Activated CD4-positive, alpha-beta T cell treated with anti-CD3 and anti-CD28 coated beads, Interleukin-2, amount 50 U/mL, for 1 hour (primary cell): Measurements from ENCODE around the gene ANKRD13B.
"Not testable (repeated sequence)": the region's sequence is repeated elsewhere in the genome, so short reads cannot be mapped to it uniquely, and the experiment has no call there.

Source experiments
- DNase-seq: peaks from one replicate; pipeline ENCODE4 v3.0.0-alpha.2; 2020

The ANKRD13B gene

DNA sequence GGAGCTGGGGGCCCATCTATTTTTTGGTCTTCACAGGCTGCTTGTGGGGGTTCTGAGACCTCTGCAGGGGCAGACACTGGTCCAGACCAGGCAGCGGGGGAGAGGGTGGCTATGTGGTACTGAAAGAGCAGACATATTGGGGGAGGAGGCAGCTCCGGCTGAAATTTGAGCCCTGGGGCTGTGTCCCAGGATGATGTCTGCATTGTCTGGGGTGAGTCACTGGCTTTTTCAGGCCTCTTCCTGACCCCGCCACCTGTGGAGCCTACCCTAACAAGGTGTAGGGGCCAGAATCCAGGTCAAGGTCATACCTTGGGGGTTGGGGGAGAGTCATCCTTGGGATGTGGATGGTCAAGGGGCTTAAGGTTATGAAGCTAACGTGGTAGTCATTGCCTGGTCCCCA is 27.3 kb downstream of the ANKRD13B start:
- DNase-seq: no peak

DNA sequence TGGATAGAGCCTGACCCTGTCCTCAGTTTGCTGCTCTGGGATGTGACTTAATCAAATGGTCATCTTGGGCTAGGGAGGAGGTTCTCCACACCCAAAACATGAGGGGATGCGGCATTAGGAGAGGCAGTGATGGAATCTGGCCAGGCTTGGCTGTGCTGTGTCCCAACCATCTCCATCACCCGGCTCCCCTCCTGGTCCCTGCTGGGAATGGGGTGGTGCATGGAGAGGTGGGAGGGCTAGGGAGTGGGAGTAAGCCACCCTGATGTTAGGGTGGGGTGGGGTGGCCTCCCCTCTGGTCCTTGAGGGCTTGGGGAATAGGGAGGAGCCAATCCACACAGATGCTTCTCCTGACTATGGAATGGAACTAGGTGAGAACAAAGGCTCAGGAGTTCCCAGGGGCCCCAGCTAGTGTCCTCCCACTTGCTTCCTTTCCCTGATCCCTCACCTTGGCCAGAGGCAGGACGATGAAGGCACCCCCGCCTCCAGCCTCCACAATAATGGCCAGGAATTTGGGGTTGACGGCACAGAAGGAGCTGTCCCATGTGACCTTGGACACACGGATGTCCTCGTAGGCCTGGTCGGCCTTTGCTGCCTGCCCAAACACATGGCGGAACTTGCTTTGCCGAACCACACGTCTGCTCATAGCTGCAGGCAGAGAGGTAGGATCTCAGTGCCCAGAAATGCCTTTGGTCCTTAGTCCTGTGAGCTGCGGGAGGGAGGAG is 28.0 kb downstream of the ANKRD13B start:
- DNase-seq: no peak

DNA sequence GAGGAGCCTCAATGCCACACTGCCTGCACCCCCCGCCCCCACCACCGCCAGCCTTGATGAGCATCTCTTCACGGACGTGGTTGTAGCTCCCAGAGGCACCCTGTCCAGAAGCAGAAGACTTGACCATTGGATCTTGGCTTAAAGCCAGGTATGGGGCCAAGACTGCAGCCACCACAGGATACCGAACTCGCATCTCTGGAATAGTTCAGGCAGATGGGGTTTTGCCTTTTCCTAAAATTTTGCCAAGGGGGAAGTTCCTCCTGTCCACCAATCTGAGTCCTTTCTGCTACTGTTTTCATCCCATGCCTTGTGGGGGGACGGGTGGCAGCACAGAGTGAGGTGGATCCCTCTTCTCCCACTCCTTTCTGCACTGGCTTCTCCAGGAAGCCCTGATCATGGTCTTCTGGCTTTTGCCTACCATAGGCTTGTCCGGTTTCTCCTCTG is 28.8 kb downstream of the ANKRD13B start:
- no peak for DNase-seq

DNA sequence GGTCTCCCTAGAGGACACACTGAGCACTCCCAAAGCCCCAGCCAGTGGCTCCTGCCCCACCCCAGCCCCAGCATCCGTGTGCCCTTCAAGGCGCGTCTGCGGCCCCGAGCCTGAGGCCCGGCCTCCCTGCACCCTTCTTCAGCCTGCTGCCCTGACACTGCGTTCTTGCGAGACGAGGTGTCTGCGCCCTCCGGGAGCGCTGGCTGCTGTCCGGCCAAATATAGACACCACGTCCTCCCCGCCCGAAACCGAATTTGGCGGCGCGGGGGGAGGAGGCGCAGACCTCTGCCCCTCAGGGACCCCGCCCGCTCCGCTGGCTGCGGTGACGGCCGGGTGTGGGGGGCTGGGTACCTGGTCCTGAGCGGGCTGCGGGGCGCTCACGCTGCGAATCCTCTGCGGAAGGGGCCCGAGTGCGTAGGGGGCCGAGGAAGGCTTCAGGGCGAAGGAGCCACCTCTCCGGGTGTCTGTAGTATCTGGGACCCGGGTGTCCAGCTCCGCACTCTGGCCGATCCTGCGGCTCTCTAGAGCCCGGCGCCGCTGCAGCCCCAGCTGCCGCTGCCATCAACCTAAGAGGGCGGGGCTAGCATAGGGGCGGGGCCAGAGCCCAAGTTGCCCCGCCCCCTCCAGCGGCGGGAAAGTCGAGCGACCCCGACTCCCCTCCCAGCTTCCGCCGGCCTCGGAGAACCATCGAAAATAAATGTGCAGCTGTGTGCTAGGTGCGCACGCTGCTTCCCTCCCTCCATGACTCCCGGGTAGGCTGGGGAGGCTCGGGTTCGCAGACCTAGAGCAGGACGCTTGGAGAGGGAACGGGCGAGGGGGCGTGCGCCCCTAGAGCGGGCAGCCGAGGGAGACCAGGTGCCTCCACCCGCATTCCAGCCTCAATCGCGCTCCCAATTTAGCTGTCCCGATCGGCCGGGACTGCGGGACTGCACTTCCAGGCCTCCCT is 29.7 kb downstream of the ANKRD13B start, which contains the start of gene CORO6:
Gene CORO6 (minus strand): TSS at position 576 of the 946 bp plus-strand sequence. CDS start 1,491 bp downstream, outside the sequence.
- DNase-seq: peak; percentile 64

DNA sequence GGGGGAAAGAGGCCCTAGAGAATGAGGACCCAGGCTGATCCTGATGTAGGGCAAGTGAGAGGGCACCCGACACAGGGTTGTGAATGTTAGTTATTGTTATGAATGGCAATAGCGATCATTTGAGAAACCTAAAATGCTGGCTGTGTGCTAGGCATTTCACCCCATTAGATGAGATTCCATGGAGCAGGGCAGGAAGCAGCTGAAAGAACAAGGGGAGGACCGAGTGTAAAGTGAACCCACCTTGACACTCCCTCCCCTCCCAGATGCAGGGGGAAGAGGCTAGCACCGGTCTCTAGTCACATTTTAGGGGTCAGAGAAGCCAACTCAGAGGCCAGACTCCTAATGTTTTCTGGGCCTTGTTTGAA is 30.3 kb downstream of the ANKRD13B start:
- no peak for DNase-seq

DNA sequence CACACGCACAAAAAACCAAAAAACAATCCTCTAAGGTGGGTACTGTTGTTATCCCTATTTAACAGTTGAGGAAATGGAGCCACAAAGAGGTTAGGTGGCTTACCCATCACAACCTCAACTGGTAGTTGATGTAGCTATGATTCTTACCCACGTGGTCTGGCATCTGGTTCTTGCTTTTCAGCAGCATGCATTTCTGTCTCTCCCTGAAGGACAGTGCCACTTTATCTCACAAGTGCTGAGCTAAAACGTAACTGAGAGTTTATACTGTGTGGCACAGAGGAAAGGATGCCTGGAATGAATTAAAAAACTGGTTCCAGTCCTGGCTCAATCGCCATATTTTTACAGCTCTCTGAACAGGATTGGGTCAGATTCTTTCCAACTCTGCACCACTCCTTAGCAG is 31.7 kb downstream of the ANKRD13B start:
- DNase-seq: no peak

DNA sequence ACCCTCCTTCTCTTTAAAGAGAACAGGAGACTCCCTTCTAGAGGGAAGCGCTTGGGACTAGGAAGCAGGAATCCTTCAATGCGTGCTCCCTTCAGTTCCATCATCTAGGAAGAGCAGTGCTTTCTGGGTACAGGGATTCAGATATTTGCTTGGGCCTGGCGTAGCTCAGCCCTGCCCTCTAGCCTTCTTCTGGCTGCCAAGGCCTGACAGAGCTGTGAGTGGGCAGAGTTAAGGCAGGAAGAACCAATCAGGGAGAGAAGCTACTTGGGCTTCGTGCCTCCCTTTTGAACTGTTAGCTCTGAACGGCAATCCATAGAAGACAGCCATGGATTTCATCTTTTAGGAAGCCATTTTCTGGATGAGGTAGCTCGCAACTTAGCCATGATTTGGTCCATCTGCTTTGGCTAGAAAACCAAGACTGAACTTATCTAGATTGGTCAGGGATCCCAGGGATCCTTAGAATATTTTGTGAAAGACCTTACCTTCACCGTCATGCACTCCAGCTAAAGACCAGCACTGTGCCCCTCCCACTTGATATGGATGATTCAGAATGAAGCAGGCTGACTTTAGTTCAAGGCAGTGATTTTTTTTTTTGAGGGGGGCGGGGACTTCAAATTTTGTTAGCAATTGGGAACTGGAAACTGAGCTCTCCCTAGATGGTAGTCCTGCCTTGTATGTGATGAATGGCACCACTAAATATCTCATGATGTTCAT is 32.3 kb downstream of the ANKRD13B start:
- DNase-seq: no peak

DNA sequence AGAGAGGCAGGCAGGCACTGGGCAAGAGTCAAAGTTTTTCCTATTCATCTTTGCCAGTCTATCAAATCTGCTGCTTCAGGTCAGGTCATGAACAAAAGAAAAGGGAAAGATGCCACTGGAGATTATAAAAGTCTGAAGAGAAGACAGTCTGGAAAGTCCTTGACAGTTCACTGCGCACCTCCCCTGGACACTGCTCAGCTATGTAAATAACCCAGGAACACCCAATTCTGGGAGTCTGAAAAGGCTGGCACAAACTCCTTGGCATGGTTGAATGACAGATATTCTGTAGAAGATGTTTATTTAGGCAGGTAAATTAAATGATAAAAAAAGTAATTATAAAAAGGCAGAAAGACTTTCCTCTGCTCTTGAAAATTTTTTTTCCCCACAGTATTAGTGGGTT is 35.0 kb downstream of the ANKRD13B start:
- no peak for DNase-seq

DNA sequence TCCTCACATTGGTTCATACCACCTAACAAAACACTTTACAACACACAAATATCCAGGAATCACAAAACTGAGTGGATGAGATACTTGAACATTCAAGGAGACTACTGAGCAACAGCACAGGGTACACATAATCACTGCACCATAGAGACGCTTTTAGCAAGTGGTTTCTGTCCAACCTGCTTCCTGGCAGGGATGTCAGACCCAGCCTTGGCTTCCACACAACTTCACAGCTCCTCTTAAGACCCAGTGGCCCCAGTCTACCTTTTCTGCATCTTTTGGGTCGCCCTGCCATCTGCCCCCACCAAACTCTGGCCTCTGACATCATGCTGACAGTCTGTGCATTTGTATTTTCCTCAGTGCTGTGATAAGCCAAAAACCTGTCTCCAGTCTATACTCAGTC is 35.7 kb downstream of the ANKRD13B start:
- DNase-seq: no peak

DNA sequence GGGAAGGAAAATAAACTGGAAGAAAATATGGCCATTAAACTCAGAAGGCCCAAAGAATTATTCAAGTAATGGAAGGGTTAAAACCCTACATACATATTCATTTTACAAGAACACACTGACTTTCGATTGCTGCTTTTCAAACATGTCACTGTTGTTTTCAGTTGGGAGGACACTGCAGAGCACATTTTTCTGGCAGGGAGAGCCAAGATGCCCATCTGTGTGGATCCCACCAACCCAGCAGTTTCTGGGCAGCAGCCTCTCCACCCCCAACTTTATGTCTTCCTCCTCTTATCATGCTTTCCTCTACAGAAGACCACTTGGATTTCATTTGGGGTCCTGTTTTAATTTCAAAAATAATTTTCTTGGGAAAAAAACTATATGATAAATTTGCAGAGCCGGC is 36.9 kb downstream of the ANKRD13B start:
- DNase-seq: no peak

DNA sequence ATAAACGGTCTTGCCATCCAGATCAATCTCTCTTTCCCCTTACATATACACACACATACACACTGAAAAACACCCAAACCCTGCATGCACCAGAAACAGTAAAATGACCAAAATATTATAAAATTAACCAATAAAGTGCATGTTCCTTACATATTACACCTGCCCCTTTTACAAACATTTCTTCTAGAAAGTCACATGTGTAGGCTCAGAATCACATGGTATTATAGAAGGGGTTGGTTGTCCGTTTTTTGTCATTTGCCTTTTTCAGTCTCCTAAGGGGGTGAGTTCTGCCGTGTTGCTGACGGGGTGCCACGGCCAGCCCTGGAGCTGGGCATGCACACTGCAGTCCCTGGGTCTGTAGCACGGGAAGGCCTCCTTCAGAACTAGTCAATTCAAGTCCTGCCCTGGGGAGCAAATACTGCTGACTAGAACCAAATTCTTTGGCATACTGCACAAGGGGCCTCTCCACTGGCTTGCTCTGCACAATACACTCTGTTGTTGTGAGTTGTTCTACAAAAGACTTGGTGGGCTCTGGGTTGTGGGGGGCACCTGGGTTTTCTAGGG is 37.8 kb downstream of the ANKRD13B start:
- no peak for DNase-seq

DNA sequence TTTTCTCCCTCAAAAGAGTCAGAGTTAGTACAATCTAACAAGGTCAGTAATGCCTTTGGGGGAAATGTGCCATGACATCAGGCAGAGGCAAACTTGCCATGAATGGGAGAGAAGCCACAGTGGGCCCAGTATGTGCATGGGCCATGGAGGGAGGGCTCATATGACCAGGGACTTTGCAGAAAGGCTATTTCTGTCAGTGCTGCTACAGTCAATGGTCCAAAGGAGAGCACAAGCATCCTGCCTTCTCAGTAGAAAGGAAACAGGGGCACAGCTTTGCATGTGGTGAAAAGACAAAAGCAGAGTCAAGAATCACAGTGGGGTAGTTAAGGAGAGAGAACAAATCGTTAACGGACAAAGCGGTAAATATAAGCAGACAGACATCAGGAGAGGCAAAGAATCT is 41.0 kb downstream of the ANKRD13B start:
- DNase-seq: no peak

DNA sequence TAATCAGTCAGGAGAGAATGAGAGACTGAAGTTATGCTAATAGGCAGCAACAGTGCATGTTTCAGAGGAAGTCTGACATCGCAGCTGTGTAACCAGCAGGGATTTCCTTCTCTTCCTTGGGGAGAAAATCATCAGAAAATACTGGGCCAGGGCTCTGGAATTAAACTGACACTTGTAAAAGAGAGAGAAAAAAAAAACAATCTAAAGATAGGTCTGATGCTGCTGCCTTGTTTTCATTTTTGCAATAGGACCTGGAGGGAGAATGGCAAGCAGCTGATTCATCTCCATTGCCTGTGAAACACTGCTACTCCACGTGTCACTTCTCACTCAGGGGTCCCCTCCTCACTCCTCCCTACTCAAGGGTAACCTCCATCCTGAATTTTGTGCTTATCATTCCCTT is 47.5 kb downstream of the ANKRD13B start:
- no peak for DNase-seq

DNA sequence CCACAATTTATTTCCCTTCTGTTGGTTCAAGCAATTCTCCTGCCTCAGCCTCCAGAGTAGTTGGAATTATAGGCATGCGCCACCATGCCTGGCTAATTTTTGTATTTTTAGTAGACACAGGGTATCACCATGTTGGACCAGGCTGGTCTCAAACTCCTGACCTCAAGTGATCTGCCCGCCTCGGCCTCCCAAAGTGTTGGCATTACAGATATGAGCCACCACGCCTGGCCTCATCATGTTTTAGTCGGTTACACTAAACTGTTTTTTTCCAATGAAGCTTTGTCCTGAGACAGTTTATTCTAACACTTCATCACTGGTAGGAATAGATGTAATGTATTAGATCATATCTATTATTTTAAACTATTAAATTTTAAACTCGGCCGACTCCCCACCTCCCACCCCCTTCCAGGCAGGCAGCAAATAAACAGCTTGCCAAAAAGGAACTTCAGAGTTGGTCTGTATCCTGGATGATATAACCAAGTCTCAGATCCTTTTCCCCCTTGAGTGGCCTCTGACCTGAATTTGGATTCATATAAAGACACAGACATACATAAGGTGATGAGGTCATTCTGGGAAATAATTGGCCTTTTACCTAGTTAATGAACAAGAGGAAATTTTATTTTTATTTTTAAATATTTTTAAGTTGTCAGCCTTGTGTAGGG is 48.2 kb downstream of the ANKRD13B start:
- no peak for DNase-seq

DNA sequence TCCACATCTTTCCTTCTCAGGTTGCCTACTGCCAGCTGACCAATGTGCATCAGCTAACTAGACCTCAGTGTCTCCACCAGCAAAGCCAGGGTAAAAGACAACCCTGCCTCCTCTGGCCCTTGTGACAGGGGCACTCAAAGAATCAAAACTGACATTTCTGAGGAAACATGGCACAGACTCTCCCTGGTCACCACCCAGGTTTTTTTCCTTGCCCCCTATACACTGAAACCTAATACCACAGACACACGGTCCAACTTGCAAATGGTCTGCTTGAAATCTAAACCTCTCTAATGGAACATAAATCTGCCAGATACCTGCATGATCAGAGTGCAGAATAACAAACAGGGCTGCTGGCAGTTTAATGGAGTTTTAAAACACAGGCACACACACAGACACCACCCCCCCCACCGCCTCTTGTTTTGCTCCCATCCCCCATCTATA is 49.3 kb downstream of the ANKRD13B start:
- no peak for DNase-seq

DNA sequence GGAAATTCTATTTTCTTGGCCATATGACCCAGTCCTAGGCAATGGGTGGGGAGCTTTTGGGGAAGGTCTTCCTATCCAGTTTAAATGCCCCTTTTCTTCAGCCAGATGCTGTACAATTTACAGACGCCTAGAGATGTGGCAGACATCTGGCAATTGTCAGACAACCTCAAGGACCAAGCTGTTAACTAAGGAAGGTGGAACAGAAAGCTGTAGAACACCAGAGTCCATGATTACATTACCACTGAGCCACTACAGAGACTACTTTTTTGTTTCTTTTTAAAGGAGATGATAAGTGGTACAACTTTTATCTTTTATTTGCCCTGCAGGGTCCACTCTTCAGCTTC is 50.9 kb downstream of the ANKRD13B start:
- DNase-seq: no peak

DNA sequence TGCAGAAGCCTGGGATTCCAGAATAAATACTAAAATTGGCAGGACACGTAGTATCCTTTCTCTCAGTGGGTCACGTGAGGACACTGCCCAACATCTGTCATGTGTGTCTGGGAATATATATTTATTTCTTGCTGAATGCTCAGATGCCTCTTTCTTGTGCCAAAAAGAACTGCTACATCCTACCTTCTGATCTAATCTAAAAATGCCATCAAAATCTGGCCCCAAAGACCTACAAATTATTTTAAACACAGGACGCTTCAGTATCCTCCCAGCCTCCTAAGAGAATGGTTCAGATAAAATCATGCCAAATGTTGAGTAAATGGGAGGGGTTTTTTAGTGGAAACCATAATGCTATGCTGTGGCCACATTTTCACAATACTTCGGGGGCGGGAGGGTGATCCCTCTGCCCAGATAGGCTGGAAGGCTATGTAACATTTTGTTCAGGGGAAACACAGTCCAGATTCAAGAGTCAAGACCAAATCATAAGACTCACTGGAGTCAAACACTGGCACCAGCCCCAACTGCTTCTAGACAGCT is 52.7 kb downstream of the ANKRD13B start:
- DNase-seq: no peak

DNA sequence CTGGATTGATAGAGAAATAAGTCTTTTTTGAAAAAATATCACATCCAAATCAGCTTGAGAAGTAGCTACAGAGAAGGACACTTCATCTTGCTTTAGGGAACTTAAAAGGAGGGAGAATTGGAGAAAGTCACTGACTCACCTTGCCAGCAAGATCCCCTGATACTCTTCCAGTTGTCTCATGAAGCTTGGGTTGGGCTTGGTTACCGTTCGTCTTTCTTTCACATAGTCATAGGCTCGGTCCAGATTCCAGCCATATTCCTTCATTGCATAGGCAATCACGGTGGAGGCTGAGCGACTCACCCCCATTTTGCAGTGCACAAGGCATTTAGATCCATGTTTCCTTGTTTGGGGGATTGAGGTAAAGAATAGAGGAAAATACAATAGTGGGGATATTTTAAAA is 55.1 kb downstream of the ANKRD13B start:
- DNase-seq: no peak

DNA sequence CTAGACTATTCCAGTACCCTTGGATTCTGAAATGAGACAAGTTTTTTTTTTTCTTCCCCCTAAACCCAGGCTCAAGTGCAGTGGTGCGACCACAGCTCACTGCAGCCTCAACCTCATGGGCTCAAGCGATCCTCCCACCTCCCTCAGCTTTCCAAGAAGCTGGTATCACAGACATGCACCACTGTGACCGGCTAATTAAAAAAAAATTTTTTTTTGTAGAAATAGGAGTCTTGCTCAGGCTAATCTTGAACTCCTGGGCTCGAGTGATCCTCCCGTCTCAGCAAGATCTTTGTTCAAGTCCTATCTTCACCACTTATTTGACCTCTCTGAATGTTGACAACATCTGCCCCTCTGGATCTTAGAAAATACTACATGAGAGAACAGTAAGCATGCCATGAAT is 56.4 kb downstream of the ANKRD13B start:
- DNase-seq: no peak

DNA sequence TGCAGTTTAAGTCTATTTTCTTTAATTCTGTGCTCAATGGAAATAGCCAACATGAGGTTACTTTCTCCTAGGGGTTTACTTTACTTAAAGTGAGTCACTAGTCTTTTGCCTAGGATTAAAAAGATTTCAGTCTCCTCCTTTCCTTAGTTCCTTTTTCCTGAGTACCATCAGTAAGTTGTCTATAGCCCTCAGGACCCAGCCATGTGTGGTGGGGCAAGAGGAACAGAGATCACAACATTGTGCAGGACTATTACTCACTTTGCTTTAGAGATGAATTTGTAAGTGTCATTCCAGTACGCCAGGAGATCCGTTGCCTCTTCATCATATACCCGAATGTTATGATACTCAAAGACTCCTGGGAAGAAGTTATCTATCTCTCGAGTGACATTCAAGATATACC is 57.5 kb downstream of the ANKRD13B start:
- DNase-seq: no peak

DNA sequence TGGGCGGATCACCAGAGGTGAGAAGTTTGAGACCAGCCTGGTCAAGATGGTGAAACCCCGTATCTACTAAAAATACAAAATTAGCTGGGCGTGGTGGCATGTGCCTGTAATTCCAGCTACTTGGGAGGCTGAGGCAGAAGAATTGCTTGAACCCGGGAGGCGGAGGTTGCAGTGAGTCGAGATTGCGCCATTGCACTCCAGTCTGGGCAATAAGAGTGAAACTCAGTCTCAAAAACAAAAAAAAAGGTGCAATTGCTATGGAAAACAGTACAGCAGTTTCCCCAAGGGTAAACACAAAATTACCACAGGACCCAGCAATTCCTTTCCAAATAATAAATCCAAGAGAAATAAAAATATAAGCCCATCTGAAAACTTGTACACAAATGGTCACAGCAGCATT is 59.0 kb downstream of the ANKRD13B start:
- not testable (repeated sequence) for DNase-seq

DNA sequence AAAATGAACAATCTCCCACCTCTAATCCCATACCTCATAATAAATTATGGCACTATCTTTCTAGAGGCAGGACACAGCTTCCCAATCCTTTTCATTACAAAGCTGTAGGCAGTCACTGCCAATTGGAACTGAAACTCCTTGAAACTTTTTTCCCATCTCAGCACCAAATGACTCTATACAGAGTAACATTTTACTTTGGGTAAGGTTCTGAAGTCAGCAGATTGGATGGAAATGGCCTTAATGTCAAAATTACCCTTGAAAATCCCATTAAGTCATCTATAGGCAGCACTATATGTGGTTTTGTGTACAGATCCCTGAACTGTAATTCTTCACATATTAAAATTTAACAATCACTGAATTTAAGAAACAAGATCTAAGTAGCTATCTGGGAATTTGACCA is 60.0 kb downstream of the ANKRD13B start:
- DNase-seq: no peak
